PFSK-1 (cell line): ENCODE data around the gene RASSF1.

Experiments used
- FOXP2 ChIP-seq: optimal IDR thresholded peaks from 2 replicates; pipeline ENCODE3; 2011; ENCODE audit warnings: borderline replicate concordance, control low read depth, inconsistent platforms; ENCODE audit not compliant: insufficient read depth; ENCODE audit errors: extremely low read length, extremely low read depth
- POLR2AphosphoS5 ChIP-seq: IDR thresholded peaks from 2 replicates; pipeline ENCODE4 v1.6.1; 2012; ENCODE audit warnings: low read depth, mild to moderate bottlenecking, control low read depth, low read length, moderate library complexity
- SIN3A ChIP-seq: IDR thresholded peaks from 2 replicates; pipeline ENCODE4 v1.6.1; 2012; ENCODE audit warnings: mild to moderate bottlenecking, low read length, moderate library complexity, borderline replicate concordance; ENCODE audit not compliant: insufficient read depth
- TAF1 ChIP-seq: IDR thresholded peaks from 2 replicates; pipeline ENCODE4 v1.6.1; 2012; ENCODE audit warnings: low read length, control low read depth, borderline replicate concordance; ENCODE audit not compliant: insufficient read depth
- TF ChIP-seq, protein P1 (sequence below), 2 experiments: IDR thresholded peaks; 2 replicates each; pipeline versions ENCODE4 v1.6.1 to v1.8.0; 2011 to 2012; ENCODE audit warnings: low read depth in 2 of 2, low read length in 2 of 2, control low read depth in 1 of 2, inconsistent platforms in 1 of 2, mild to moderate bottlenecking in 1 of 2, moderate library complexity in 1 of 2; ENCODE audit not compliant: insufficient read depth in 1 of 2

The RASSF1 gene

DNA sequence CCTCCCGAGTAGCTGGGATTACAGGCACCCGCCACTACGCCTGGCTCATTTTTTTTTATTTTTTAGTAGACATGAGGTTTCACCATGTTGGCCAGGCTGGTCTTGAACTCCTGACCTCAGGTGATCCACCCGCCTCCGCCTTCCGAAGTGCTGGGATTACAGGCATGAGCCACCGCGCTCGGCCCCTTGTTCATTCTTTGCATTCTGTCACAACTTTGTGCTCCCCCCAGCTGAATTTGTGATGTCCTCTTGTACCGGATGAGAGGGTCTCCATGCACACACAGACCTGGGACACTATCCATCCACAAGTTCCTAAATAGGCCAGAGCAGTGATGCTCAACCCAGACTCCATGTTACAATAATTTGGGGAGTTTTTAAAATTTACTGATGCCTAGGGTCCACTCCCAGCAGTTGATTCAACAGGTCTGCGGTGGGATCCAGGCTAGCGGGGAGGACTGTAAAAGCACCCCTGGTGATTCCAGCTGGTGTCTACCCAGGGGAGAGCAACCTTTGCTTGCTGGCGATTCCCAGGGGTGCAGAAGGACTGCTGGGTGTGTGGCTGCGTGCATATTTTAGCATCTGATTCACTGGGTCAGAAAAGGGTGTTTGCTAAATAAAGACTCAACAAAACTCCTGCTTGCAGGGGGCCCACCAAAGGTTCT, 1.0 kb downstream of the RASSF1 start:
- TF ChIP-seq, protein P1, sequence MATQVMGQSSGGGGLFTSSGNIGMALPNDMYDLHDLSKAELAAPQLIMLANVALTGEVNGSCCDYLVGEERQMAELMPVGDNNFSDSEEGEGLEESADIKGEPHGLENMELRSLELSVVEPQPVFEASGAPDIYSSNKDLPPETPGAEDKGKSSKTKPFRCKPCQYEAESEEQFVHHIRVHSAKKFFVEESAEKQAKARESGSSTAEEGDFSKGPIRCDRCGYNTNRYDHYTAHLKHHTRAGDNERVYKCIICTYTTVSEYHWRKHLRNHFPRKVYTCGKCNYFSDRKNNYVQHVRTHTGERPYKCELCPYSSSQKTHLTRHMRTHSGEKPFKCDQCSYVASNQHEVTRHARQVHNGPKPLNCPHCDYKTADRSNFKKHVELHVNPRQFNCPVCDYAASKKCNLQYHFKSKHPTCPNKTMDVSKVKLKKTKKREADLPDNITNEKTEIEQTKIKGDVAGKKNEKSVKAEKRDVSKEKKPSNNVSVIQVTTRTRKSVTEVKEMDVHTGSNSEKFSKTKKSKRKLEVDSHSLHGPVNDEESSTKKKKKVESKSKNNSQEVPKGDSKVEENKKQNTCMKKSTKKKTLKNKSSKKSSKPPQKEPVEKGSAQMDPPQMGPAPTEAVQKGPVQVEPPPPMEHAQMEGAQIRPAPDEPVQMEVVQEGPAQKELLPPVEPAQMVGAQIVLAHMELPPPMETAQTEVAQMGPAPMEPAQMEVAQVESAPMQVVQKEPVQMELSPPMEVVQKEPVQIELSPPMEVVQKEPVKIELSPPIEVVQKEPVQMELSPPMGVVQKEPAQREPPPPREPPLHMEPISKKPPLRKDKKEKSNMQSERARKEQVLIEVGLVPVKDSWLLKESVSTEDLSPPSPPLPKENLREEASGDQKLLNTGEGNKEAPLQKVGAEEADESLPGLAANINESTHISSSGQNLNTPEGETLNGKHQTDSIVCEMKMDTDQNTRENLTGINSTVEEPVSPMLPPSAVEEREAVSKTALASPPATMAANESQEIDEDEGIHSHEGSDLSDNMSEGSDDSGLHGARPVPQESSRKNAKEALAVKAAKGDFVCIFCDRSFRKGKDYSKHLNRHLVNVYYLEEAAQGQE (IDR thresholded peaks at IDR 0.05; ENCODE audit: insufficient read depth in 1 of 2, low read depth in 2 of 2, low read length in 2 of 2): no peak
- no peak for TF ChIP-seq POLR2AphosphoS5
- no peak for TF ChIP-seq FOXP2
- no peak for TF ChIP-seq TAF1
- no peak for TF ChIP-seq SIN3A

DNA sequence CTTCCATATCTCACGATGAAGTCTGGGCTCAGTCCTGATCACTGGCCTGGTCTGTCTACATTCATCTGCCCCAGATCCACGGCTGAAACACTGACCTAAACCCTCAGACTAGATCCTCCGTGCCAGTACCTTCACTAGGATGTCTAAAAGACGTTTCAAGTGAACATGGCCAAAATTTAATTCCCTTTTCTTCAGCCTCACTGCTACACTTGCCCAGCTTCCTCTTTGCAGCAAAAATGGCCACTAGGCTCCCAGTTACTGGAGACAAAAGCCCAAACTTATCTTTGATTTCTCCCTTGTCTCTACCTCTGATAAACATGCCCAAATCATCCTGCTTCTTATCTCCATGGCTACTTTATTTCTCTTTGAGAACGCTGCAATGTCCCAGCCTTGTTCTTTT, 1.7 kb downstream of the RASSF1 start:
- TF ChIP-seq FOXP2: no peak
- TF ChIP-seq, protein P1 (IDR thresholded peaks at IDR 0.05; ENCODE audit: insufficient read depth in 1 of 2, low read depth in 2 of 2, low read length in 2 of 2): no peak
- TF ChIP-seq TAF1: no peak
- TF ChIP-seq SIN3A: no peak
- no peak for TF ChIP-seq POLR2AphosphoS5

- peak; percentile 84 for TF ChIP-seq POLR2AphosphoS5
- TF ChIP-seq, protein P1 (IDR thresholded peaks at IDR 0.05; ENCODE audit: insufficient read depth in 1 of 2, low read depth in 2 of 2, low read length in 2 of 2): no peak; a peak in 1 of 4 replicates
These were observed 3.3 kb downstream of the RASSF1 start for GRCh38 chr3:50337175-50337861.

DNA sequence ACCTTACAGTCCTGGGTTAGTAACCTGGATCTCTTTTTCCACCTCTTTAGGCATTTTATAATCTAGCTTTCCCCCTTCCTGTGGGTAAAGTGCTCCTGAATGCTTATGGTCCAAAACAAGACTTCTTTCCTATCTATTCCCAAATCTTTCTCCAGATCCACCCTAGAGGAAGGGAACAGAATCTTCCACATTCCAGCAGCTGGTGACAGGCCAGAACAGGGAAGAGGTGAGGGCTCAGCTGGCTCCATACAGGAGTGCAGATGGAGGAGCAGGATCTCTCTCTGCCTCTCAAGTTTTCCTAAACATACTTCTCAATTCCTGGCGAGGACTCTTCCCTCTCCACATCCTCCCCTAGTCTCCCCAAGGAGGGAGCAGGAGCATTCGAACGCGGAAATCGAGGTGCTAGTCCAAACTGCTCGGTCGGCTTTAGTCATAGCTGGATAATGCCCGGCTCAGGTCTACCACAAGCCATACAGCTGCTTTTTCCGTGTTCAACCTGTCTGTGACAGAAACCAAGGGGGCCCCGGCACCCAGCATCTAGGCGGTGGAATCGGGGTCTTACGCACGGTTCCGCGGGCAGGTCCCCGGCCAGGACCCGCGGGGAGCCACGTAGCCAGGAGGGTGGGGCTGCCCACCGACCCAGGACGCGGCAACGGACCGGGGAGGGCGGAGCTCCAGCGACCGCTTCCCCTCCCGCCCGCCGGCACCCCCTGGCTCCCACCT, 4.0 kb downstream of the RASSF1 start:
- TF ChIP-seq FOXP2 (no peak), TAF1 (no peak), SIN3A (no peak), POLR2AphosphoS5 (no peak)
- TF ChIP-seq, protein P1 (IDR thresholded peaks at IDR 0.05; ENCODE audit: insufficient read depth in 1 of 2, low read depth in 2 of 2, low read length in 2 of 2): no peak
